ENCODE measurements around the gene SP3. TPM values are rescaled to one million over a fixed set of nuclear protein-coding genes. Genes with fewer than 3 reads are reported as not detected.

Gene SP3
- total RNA-seq, 4 donors from 2014 or later, result 91.6 to 135 (median 131) TPM

DNA sequence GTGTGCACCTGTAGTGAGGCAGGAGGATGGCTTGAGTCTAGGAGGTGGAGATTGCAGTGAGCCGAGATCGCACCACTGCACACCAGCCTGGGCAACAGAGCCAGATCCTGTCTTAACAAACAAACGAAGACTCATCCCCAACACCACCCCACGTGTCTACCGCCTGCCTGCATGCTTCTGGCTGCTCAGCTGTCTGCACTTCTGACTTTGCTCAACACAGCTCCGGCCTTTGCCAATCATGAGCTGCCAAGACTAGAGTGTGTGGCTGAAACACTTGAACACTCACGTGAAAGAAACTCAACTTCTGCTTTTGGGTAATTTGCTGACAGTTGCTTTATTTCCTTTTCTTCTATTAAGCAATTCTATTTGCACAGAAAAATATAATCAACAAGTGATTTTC is 32.1 kb upstream of the SP3 start:
- TF ChIP-seq, protein P1, sequence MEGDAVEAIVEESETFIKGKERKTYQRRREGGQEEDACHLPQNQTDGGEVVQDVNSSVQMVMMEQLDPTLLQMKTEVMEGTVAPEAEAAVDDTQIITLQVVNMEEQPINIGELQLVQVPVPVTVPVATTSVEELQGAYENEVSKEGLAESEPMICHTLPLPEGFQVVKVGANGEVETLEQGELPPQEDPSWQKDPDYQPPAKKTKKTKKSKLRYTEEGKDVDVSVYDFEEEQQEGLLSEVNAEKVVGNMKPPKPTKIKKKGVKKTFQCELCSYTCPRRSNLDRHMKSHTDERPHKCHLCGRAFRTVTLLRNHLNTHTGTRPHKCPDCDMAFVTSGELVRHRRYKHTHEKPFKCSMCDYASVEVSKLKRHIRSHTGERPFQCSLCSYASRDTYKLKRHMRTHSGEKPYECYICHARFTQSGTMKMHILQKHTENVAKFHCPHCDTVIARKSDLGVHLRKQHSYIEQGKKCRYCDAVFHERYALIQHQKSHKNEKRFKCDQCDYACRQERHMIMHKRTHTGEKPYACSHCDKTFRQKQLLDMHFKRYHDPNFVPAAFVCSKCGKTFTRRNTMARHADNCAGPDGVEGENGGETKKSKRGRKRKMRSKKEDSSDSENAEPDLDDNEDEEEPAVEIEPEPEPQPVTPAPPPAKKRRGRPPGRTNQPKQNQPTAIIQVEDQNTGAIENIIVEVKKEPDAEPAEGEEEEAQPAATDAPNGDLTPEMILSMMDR (IDR thresholded peaks at IDR 0.05; ENCODE audit: low read depth), result no peak

- TF ChIP-seq, protein P1 (IDR thresholded peaks at IDR 0.05; ENCODE audit: low read depth), result no peak
These were observed 31.6 kb upstream of the SP3 start for GRCh38 chr2:173996766-173997165.

GRCh38 chr2:173993459-173993858 is 28.3 kb upstream of the SP3 start:
- TF ChIP-seq, protein P1 (IDR thresholded peaks at IDR 0.05; ENCODE audit: low read depth), result no peak

DNA sequence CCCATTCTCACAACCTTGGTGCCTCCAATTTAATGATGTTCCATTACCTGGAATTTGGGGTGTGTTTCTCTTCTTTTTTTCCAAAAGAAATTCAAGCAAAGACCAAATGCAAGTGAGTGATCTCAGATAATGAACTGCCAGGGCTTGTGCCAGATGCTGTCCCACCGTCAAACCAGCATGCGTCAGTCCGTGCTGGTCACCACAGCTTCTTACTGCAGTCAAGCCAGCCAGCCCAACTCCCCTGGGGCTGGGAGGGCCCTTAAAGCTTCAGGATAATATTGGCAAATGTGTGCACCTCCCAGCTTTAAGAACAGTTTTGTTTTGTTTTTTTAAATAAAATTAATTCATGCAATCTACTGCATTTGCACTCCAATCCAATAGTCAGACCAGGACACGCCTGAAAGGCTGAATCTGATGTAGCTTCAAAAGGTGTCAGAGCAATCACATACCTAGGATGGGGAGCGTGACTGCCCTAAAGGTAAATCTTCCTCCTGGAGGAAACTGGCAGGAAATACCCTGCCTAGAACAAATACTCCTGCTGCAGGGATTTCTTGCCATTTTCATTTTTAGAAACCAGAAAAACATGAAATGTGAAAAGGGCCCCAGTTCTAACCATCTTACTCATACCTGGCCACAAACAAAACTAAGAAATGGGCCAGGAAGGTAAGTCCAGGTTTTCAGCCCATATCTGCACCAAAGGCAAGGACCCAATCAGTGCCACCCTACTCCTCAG is 26.8 kb upstream of the SP3 start:
- TF ChIP-seq, protein P1 (IDR thresholded peaks at IDR 0.05; ENCODE audit: low read depth), result no peak

GRCh38 chr2:173990970-173991819 is 26.0 kb upstream of the SP3 start:
- TF ChIP-seq, protein P1 (IDR thresholded peaks at IDR 0.05; ENCODE audit: low read depth), result no peak

DNA sequence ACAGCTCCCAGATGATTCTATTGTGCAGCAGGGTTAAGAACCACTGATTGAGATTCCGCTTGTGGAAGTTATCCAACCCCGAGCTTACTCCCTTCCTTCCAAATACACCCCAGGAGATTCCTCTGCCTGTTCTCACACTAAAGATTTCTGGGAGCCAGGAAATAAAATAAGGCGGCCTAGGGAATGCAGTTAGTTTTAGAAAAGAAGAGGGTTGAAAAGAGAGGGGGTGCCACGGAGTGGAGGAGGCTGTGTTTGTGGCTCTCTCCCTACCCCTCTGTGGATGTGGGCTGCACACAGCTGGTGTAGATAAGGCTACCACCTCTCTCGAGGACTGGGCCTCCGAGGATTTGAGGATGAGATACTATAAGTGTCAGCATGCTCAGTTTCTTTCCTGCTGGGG is 25.1 kb upstream of the SP3 start:
- TF ChIP-seq, protein P1 (IDR thresholded peaks at IDR 0.05; ENCODE audit: low read depth), result no peak

- TF ChIP-seq, protein P1 (IDR thresholded peaks at IDR 0.05; ENCODE audit: low read depth), result no peak
These were observed 24.7 kb upstream of the SP3 start for GRCh38 chr2:173989884-173990215.

All from subcutaneous adipose tissue (tissue), 4 donors.